Fibroblast of pulmonary artery (primary cell): ENCODE data around the gene PRDX1.
"Not testable (repeated sequence)": the region's sequence is repeated elsewhere in the genome, so short reads cannot be mapped to it uniquely, and the experiment has no call there.

Source experiments
- DNase-seq: peaks from one replicate; pipeline ENCODE4 v3.0.0-alpha.2; 2010; ENCODE audit warnings: low read depth
- H3K4me3 ChIP-seq: replicated peaks from 2 replicates; pipeline ENCODE4 v1.5.1; 2011; ENCODE audit warnings: low read depth, mild to moderate bottlenecking, control low read depth, low read length, moderate library complexity
- TF ChIP-seq, protein P1 (sequence below): IDR thresholded peaks from 2 replicates; pipeline ENCODE4 v1.5.1; 2011; ENCODE audit warnings: mild to moderate bottlenecking, control low read depth, low read length, inconsistent platforms; ENCODE audit errors: missing control alignments

The PRDX1 gene

DNA sequence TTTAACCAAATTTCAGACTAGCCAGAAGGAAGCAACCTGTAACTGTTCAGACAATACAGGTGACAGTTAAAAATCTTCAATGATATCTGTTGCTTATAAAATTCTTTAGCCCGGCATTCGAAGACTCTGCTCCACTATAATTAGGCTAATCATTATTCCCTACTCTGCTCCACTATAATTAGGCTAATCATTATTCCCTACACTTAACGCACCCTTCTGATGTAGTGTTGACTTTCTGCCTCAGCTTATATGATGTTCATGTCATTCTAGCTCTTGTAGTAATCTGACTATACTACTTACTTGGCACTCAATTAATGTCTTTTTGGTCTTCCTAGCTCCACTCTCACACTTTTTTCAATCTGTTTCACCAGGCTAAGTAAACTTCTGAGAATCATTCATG, 44.0 kb downstream of the PRDX1 start:
- H3K4me3 ChIP-seq = no peak overlapping the region
- no peak for DNase-seq
- TF ChIP-seq, protein P1, sequence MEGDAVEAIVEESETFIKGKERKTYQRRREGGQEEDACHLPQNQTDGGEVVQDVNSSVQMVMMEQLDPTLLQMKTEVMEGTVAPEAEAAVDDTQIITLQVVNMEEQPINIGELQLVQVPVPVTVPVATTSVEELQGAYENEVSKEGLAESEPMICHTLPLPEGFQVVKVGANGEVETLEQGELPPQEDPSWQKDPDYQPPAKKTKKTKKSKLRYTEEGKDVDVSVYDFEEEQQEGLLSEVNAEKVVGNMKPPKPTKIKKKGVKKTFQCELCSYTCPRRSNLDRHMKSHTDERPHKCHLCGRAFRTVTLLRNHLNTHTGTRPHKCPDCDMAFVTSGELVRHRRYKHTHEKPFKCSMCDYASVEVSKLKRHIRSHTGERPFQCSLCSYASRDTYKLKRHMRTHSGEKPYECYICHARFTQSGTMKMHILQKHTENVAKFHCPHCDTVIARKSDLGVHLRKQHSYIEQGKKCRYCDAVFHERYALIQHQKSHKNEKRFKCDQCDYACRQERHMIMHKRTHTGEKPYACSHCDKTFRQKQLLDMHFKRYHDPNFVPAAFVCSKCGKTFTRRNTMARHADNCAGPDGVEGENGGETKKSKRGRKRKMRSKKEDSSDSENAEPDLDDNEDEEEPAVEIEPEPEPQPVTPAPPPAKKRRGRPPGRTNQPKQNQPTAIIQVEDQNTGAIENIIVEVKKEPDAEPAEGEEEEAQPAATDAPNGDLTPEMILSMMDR = no peak

DNA sequence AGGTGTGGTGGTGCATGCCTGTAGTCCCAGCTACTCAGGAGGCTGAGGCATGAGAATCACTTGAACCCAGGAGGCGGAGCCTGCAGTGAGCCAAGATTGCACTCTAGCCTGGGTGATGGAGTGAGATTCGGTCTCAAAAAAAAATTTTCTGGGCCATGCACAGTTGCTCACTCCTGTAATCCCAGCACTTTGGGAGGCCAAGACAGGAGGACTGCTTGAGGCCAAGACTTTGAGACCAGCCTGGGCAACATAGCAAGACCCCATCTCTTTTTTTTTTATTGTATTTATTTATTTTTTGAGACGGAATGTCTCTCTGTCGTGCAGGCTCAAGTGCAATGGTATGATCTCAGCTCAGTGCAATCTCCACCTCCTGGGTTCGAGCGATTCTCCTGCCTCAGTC, 47.5 kb downstream of the PRDX1 start:
- H3K4me3 ChIP-seq, DNase-seq: not testable (repeated sequence)

DNA sequence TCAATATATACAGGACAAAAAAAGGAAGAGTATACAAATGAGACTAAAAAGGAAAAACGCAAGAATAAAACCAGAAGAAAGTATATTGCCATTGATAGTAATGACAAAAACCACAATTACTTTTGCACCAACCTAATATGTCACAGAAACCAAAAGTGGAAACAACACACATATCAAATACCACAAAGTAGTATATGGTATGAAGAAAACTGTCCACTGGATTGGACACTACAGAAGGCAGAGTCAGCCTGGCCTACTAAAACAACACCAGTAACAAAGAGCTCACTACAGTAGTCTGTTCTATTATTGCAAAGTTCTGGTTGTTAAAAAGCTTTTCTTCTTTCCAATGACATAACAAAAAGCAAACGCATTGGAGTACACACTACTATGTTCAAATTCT, 48.4 kb downstream of the PRDX1 start:
- no peak overlapping the region for H3K4me3 ChIP-seq
- TF ChIP-seq, protein P1 = no peak
- DNase-seq = no peak

DNA sequence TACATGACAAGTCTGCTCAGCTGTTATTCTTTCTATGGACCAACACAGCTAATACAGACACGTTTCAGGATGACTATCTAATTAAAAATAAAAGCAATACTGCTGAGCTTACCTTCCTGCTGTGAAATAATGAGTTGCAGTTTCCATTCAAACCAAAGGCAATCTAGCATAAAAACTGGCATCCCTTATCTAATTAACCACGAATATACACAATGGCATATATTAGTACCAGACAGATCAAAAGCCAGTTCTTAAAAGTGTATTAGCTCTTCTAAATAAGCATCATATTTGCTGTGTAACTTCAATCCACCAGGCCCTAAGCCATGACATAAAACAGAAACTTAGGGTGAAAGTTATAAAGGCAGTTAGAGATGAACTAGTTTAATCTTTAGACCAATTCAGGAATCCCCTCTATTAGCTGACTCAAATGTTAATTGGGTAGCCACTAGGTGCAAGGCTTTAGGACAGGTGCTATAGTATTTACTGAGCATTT, 51.3 kb downstream of the PRDX1 start:
- no peak overlapping the region for H3K4me3 ChIP-seq
- DNase-seq = no peak
- TF ChIP-seq, protein P1 = no peak

DNA sequence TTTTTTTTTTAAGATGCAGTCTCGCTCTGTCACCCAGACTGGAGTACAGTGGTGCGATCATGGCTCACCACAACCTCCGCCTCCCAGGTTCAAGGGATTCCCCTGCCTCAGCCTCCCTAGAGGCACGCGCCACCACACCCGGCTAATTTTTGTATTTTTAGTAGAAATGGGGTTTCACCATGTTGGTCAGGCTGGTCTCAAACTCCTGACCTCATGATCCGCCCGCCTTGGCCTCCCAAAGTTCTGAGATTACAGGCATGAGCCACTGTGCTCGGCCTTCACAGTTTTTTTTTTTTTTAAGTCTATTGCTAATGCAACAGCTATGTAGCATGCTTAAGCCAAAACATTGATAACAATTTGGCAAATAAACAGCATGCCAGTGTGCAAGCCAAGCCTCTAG, 54.3 kb downstream of the PRDX1 start:
- H3K4me3 ChIP-seq = not testable (repeated sequence)
- DNase-seq = peak; percentile 10

DNA sequence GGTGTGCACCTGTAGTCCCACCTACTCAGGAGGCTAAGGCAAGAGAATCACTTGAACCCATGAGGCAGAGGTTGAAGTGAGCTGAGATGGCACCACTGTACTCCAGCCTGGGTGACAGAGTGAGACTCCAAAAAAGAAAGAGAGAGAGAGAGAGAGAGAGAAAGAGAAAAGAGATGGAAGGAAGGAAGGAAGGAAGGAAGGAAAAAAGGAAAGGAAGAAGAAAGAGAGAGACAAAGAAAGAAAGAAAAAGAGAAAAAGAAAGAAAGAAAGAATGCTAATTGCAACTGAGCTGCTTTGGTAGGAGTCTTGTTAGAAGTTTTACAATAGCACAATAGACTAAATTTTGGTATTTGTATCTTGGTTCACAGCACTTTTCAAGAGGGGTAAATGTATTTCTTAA, 56.4 kb downstream of the PRDX1 start:
- TF ChIP-seq, protein P1 = no peak
- no peak for DNase-seq

More for the DNA sequence above, 56.4 kb downstream of the PRDX1 start:
- no peak overlapping the region for H3K4me3 ChIP-seq
